ENCODE measurements around the gene HNRNPUL1. TPM values are rescaled to one million over a fixed set of nuclear protein-coding genes. Genes with fewer than 3 reads are reported as not detected.

The HNRNPUL1 gene
- total and polyA plus RNA-seq, 10 of the 15 experiments (the other 5 are each of a cell fraction or from before 2014, with no cell fraction given), result 11.1 to 276 (median 117) TPM

DNA sequence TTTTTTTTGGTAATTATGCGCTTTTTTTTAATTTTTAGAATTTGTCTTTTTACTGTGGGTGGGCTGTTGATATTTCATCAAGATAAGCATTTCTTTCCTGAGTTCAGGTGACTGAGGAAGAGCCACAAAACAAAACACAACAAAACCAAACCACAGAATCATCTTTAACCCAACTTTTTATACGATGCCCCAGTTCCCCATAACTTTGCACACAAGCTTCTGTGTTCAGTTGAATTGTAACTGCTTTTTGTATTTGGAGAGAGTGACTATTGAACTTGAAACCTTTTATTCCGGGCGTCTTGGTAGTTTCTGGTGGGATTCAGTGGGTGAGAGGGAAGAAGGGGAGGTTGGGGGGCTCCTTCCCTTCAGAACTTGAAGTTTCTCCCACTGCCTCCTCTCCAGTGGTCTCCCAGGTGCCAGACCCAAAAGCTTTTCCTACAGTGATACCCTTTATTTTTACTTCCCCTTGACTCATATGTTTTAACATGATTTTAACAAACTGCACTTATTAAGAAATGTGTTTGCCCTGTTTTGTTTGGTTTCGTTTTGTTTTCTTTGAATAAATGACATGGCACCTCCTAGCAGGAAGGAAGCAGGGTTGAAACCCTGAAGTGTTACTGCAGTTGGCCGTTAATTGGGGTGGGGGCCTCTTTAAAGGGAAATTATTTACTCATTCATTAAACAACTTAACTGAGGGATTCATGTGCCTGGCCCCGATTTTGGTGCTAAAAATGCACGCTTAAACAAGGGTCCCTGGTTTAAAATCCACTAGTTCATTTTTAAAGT lies 43.1 kb downstream of the HNRNPUL1 start:
- RAD21 ChIA-PET (ENCODE audit: unreplicated experiment), result interaction anchor here (0.6 to 4.8 kb wide), 9 partner anchors 10 to 136 kb away, joined by 3 to 42 read pairs (median 8); partner anchors contain the start of genes B9D2, ERICH4 and HNRNPUL1
- WGBS (ENCODE audit: insufficient coverage, insufficient replicate concordance, low lambda C conversion rate, missing lambda C conversion rate), result 29% methylated on average over 8 of the region's 8 CpGs
- CTCF ChIA-PET, result interaction anchor here (0.6 to 7.2 kb wide), 17 partner anchors 9 to 142 kb away, joined by 3 to 84 read pairs (median 6); partner anchors contain the start of genes B9D2, DMAC2 and HNRNPUL1
- Histone ChIP-seq H3K9me3 (replicated peaks; ENCODE audit: control insufficient read depth, insufficient read depth, low read length) (no peaks in the 10 kb centered on the region), H2AFZ (ENCODE audit: control insufficient read depth, low read depth, low read length) (no peak overlapping the region), H3K36me3 (ENCODE audit: control insufficient read depth in 2 of 2, insufficient read depth in 2 of 2, low read length in 1 of 2) (peaks cover 26 to 38% of the 10 kb centered on the region in 2 experiments), H3K27me3 (replicated peaks in 1 of 2; ENCODE audit: control insufficient read depth in 2 of 2, insufficient read depth in 2 of 2, low read length in 1 of 2) (no peaks in the 10 kb centered on the region), H3K4me1 (ENCODE audit: control insufficient read depth, insufficient read depth, low read length) (peaks cover 50% of the 10 kb centered on the region), H3K79me2 (ENCODE audit: control insufficient read depth, insufficient read depth, low read length) (peaks cover 31% of the 10 kb centered on the region), H3K4me3 (no peak overlapping the region), H3K4me2 (ENCODE audit: control insufficient read depth, insufficient read depth) (peak overlapping the region; percentile 92), H3K27ac (ENCODE audit: control insufficient read depth, insufficient read depth) (peak overlapping the region; percentile 97), H3K9ac (ENCODE audit: control insufficient read depth, insufficient read depth, low read length) (peak overlapping the region; percentile 99), H4K20me1 (ENCODE audit: control insufficient read depth, insufficient read depth) (no peaks in the 10 kb centered on the region)
- ATAC-seq (no peak), DNase-seq (ENCODE audit: low read depth, low spot score) (no peak), FAIRE-seq (no peak)
- intact Hi-C loops (cut with micrococcal nuclease; ENCODE audit: unreplicated experiment), result no loop called here
- in situ Hi-C loops (cut with MboI), result no loop called here
- TF ChIP-seq SPI1 (IDR thresholded peaks at IDR 0.05; ENCODE audit: borderline replicate concordance, insufficient read depth, low read depth, low read length), result peak; percentile 33; the same call in 1 of the 2 replicates
- no peak for TF ChIP-seq CHD1 (IDR thresholded peaks at IDR 0.05; ENCODE audit: low read depth, low read length)
- TF ChIP-seq PML (IDR thresholded peaks at IDR 0.05; ENCODE audit: low read length), result 0 out of 2 replicates have a peak, but pooled peaks have one; percentile 27
- POLR2A ChIA-PET, result interaction anchor here (1.0 to 2.1 kb wide), 4 partner anchors 14 to 103 kb away, joined by 3 to 13 read pairs (median 4); partner anchors contain the start of gene HNRNPUL1
- BruUV-seq (replicated peaks), result TSS peak; percentile 42
- SMC1A ChIA-PET (ENCODE audit: uncharacterized antibody, unreplicated experiment), result interaction anchor here (0.9 to 4.0 kb wide), 5 partner anchors 10 to 103 kb away, joined by 3 to 36 read pairs (median 17); partner anchors contain the start of genes B9D2 and HNRNPUL1

DNA sequence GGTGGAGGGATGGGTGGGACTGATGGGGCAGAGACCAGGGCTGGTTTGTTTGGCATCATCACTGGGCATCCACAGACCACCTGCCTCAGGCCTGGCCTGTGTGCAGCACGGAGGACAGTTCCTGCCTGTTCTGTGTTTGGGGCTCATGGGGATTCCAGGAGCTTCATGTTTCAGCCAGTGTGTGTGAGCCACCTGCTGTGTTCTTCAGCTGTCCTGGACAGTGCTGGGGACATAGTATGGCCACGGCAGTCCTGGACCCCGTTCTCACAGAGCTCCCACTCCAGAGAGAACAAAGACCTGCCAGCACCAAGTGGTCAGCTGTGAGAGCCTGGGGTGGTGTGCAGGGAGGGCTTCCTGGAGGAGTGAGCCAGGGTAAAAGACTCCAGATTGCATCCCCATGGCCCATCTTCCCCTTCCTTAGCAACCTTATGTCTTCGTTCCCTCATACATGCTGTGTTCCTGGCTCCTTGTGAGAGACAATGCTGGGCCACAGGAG lies 43.8 kb downstream of the HNRNPUL1 start:
- DNase-seq (ENCODE audit: low read depth, low spot score) (no peak), ATAC-seq (peak; percentile 10), FAIRE-seq (no peak)
- peak overlapping the region; percentile 99 for H3K9ac ChIP-seq (ENCODE audit: control insufficient read depth, insufficient read depth, low read length)
- intact Hi-C loops (cut with micrococcal nuclease; ENCODE audit: unreplicated experiment), result loop anchor here (1.0 kb wide), 2 partner anchors 45 to 104 kb away; no protein-coding TSS in a partner anchor
- TF ChIP-seq, protein P1, sequence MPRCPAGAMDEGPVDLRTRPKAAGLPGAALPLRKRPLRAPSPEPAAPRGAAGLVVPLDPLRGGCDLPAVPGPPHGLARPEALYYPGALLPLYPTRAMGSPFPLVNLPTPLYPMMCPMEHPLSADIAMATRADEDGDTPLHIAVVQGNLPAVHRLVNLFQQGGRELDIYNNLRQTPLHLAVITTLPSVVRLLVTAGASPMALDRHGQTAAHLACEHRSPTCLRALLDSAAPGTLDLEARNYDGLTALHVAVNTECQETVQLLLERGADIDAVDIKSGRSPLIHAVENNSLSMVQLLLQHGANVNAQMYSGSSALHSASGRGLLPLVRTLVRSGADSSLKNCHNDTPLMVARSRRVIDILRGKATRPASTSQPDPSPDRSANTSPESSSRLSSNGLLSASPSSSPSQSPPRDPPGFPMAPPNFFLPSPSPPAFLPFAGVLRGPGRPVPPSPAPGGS (IDR thresholded peaks at IDR 0.05; ENCODE audit: borderline replicate concordance, insufficient read depth, low read depth, low read length, poor library complexity, severe bottlenecking), result peak; percentile 5
- TF ChIP-seq NR2F1 (conservative IDR thresholded peaks at IDR 0.05) (no peak), POLR2A (IDR thresholded peaks at IDR 0.05; ENCODE audit: low read depth, low read length) (peak; percentile 25; the same call in 1 of the 2 replicates)
- ChIA-PET POLR2A (interaction anchor here (1.0 to 2.1 kb wide), 5 partner anchors 15 to 104 kb away, joined by 3 to 13 read pairs (median 3); partner anchors contain the start of gene HNRNPUL1), RAD21 (ENCODE audit: unreplicated experiment) (interaction anchor here (0.6 to 4.8 kb wide), 9 partner anchors 10 to 180 kb away, joined by 3 to 42 read pairs (median 8); partner anchors contain the start of genes B9D2, ERICH4 and HNRNPUL1), SMC1A (ENCODE audit: uncharacterized antibody, unreplicated experiment) (interaction anchor here (0.9 to 4.0 kb wide), 8 partner anchors 11 to 333 kb away, joined by 3 to 36 read pairs (median 9); partner anchors contain the start of genes B9D2 and HNRNPUL1), CTCF (interaction anchor here (0.6 to 7.2 kb wide), 20 partner anchors 12 to 333 kb away, joined by 3 to 84 read pairs (median 6); partner anchors contain the start of genes B9D2, DMAC2 and HNRNPUL1)
- H3K27ac ChIP-seq (ENCODE audit: control insufficient read depth, insufficient read depth), result peak overlapping the region; percentile 97
- H2AFZ ChIP-seq (ENCODE audit: control insufficient read depth, low read depth, low read length), result no peak overlapping the region
- H3K4me1 ChIP-seq (ENCODE audit: control insufficient read depth, insufficient read depth, low read length), result peaks cover 43% of the 10 kb centered on the region
- H3K27me3 ChIP-seq (replicated peaks in 1 of 2; ENCODE audit: control insufficient read depth in 2 of 2, insufficient read depth in 2 of 2, low read length in 1 of 2), result no peaks in the 10 kb centered on the region
- H4K20me1 ChIP-seq (ENCODE audit: control insufficient read depth, insufficient read depth), result no peaks in the 10 kb centered on the region
- peak overlapping the region; percentile 92 for H3K4me2 ChIP-seq (ENCODE audit: control insufficient read depth, insufficient read depth)
- in situ Hi-C loops (cut with MboI), result no loop called here
- H3K9me3 ChIP-seq (replicated peaks; ENCODE audit: control insufficient read depth, insufficient read depth, low read length), result no peaks in the 10 kb centered on the region
- peaks cover 26 to 33% of the 10 kb centered on the region in 2 experiments for H3K36me3 ChIP-seq (ENCODE audit: control insufficient read depth in 2 of 2, insufficient read depth in 2 of 2, low read length in 1 of 2)
- WGBS (ENCODE audit: insufficient coverage, insufficient replicate concordance, low lambda C conversion rate, missing lambda C conversion rate), result 31% methylated on average over 4 of the region's 4 CpGs
- no peak overlapping the region for H3K4me3 ChIP-seq
- no TSS peak for BruUV-seq (replicated peaks)
- peaks cover 33% of the 10 kb centered on the region for H3K79me2 ChIP-seq (ENCODE audit: control insufficient read depth, insufficient read depth, low read length)
